GM23248 (cell line): ENCODE measurements around the gene TERC. TPM values are rescaled to one million over a fixed set of nuclear protein-coding genes. Genes with fewer than 3 reads are reported as not detected.

Source experiments
- DNase-seq: peaks from one replicate; pipeline ENCODE4 v3.0.0-alpha.2; 2015
- H2AFZ ChIP-seq: fragments of 200-600 bp; sonication (generic); 2 replicates; pipeline ENCODE4 v1.6.1; 2016; ENCODE audit warnings: antibody characterized with exemption
- H3F3A ChIP-seq: fragments of 200-600 bp; sonication (generic); 2 replicates; pipeline ENCODE4 v1.6.1; 2016; ENCODE audit warnings: mild to moderate bottlenecking, antibody characterized with exemption, mixed run types; ENCODE audit not compliant: insufficient read depth
- H3K27ac ChIP-seq: fragments of 200-600 bp; sonication (generic); 2 replicates; pipeline ENCODE4 v1.5.1; 2016; ENCODE audit warnings: mild to moderate bottlenecking
- H3K27me3 ChIP-seq: fragments of 200-600 bp; sonication (generic); replicated peaks from 2 replicates; pipeline ENCODE4 v1.6.1; 2016; ENCODE audit warnings: mild to moderate bottlenecking; ENCODE audit not compliant: insufficient read depth
- H3K36me3 ChIP-seq: fragments of 200-600 bp; sonication (generic); 2 replicates; pipeline ENCODE4 v1.6.1; 2016; ENCODE audit warnings: low read depth, mild to moderate bottlenecking
- H3K4me1 ChIP-seq: fragments of 200-600 bp; sonication (generic); 2 replicates; pipeline ENCODE4 v1.6.1; 2016; ENCODE audit warnings: mild to moderate bottlenecking; ENCODE audit not compliant: insufficient read depth
- H3K4me2 ChIP-seq: fragments of 200-600 bp; sonication (generic); one replicate; pipeline ENCODE4 v1.6.1; 2016; ENCODE audit warnings: mild to moderate bottlenecking; ENCODE audit not compliant: unreplicated experiment
- H3K4me3 ChIP-seq: fragments of 200-600 bp; sonication (generic); 2 replicates; pipeline ENCODE4 v1.5.1; 2016; ENCODE audit warnings: mild to moderate bottlenecking
- H3K79me2 ChIP-seq: fragments of 200-600 bp; sonication (generic); 2 replicates; pipeline ENCODE4 v1.6.1; 2016; ENCODE audit warnings: mild to moderate bottlenecking; ENCODE audit not compliant: insufficient read depth
- H3K9ac ChIP-seq: fragments of 200-600 bp; sonication (generic); 2 replicates; pipeline ENCODE4 v1.6.1; 2016; ENCODE audit warnings: mild to moderate bottlenecking
- H3K9me2 ChIP-seq: fragments of 200-600 bp; sonication (generic); 2 replicates; pipeline ENCODE4 v1.6.1; 2016; ENCODE audit warnings: mixed run types, mild to moderate bottlenecking, moderate library complexity; ENCODE audit not compliant: insufficient read depth
- H3K9me3 ChIP-seq: fragments of 200-600 bp; sonication (generic); one replicate; pipeline ENCODE4 v1.6.1; 2017; ENCODE audit warnings: low read depth
- H4K20me1 ChIP-seq: fragments of 200-600 bp; sonication (generic); 2 replicates; pipeline ENCODE4 v1.6.0; 2016; ENCODE audit not compliant: insufficient read depth
- EZH2 ChIP-seq: fragments of 200-600 bp; sonication (generic); IDR thresholded peaks from 2 replicates; pipeline ENCODE4 v1.6.1; 2018; ENCODE audit warnings: antibody characterized with exemption, mild to moderate bottlenecking; ENCODE audit not compliant: insufficient read depth, poor library complexity, severe bottlenecking
- EZH2phosphoT487 ChIP-seq: fragments of 200-600 bp; sonication (generic); IDR thresholded peaks from 2 replicates; pipeline ENCODE4 v1.6.1; 2018; ENCODE audit warnings: antibody characterized with exemption, moderate library complexity, mild to moderate bottlenecking, low read depth; ENCODE audit not compliant: insufficient read depth
- WGBS, 2 experiments: methylation state at CpG; one replicate each; pipeline ENCODE4 v1.1.6; 2015 to 2017; ENCODE audit warnings: low lambda C conversion rate in 2 of 2, low coverage in 1 of 2; ENCODE audit errors: missing lambda C conversion rate in 2 of 2; 5-methylcytosine and 5-hydroxymethylcytosine counted together
- in situ Hi-C: fragments of 300-500 bp; cut with MboI; formaldehyde crosslinking; loops from 2 replicates; pipeline ENCODE4 v1.15.0; 2020
- polyA plus RNA-seq: library from polyadenylated mRNA; unstranded; fragments of >200 nt; fragmentation: Nextera tagmentation; extraction: Ambion mirVana; gene quantifications from 2 replicates; pipeline ENCODE4 v1.2.1, GENCODE V29; 2016
- total RNA-seq: library from RNA; depleted of rRNA; stranded (reverse); fragments of >200 nt; shearing (Covaris generic); gene quantifications from 2 replicates; pipeline ENCODE4 v1.2.3, GENCODE V29; 2014

The TERC gene
- total and polyA plus RNA-seq, 2 experiments from 2014 or later: 59.2 TPM; not detected in 1

GRCh38 chr3:169769287-169770181 lies 4.7 kb upstream of the TERC start, which contains the start of gene ACTRT3:
ACTRT3 (minus strand) TSS chr3:169769561; CDS start chr3:169769520, 41 bp downstream.
- peak within 1 kb of the TSS; percentile 95 for H3K4me3 ChIP-seq
- H3K79me2 ChIP-seq: peaks cover 12% of the 10 kb centered on the region
- peak within 1 kb of the TSS; percentile 95 for H3K4me2 ChIP-seq
- no peaks in the 10 kb centered on the region for H4K20me1 ChIP-seq
- H3K4me1 ChIP-seq: peaks cover 6% of the 10 kb centered on the region
- H3K27ac ChIP-seq: peak within 1 kb of the TSS; percentile 59
- peak within 1 kb of the TSS; percentile 99 for H2AFZ ChIP-seq
- peaks cover 4% of the 10 kb centered on the region; the same call in 1 of the 2 replicates for H3K36me3 ChIP-seq
- H3K27me3 ChIP-seq: no peaks in the 10 kb centered on the region
- peak within 1 kb of the TSS; percentile 89 for H3K9ac ChIP-seq
- no peaks in the 10 kb centered on the region for H3K9me2 ChIP-seq
- no peak for TF ChIP-seq EZH2
- no peak for TF ChIP-seq EZH2phosphoT487
- in situ Hi-C loops: no loop called here
- peak; percentile 85 for DNase-seq
- peaks cover 35% of the 10 kb centered on the region for H3F3A ChIP-seq
- H3K9me3 ChIP-seq: no peaks in the 10 kb centered on the region
- WGBS, 2 experiments: 5 to 6% methylated on average over 51 of the region's 51 CpGs

DNA sequence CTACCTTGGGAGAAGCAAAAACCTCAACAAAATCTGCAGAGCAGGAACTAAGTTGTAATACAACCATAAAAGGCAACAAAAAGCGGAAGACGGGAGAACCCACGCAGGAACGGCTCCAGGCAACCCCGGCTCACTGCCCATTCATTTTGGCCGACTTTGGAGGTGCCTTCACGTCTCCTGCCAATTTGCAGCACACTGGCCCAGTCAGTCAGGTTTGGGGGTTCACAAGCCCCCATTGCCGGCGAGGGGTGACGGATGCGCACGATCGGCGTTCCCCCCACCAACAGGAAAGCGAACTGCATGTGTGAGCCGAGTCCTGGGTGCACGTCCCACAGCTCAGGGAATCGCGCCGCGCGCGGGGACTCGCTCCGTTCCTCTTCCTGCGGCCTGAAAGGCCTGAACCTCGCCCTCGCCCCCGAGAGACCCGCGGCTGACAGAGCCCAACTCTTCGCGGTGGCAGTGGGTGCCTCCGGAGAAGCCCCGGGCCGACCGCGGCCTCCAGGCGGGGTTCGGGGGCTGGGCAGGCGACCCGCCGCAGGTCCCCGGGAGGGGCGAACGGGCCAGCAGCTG lies 463 bp downstream of the TERC start:
- Histone ChIP-seq H3K27me3 (no peaks in the 10 kb centered on the region), H3K79me2 (no peaks in the 10 kb centered on the region), H2AFZ (peak overlapping the region; percentile 92), H3K9me2 (no peaks in the 10 kb centered on the region), H3K9ac (peak overlapping the region; percentile 88), H3K4me1 (peaks cover 7% of the 10 kb centered on the region), H3K27ac (peak overlapping the region; percentile 74), H4K20me1 (no peaks in the 10 kb centered on the region), H3F3A (peaks cover 33% of the 10 kb centered on the region), H3K4me3 (peak overlapping the region; percentile 82), H3K9me3 (no peaks in the 10 kb centered on the region), H3K36me3 (no peaks in the 10 kb centered on the region), H3K4me2 (peak overlapping the region; percentile 78)
- 1 to 2% methylated on average over 28 to 32 of the region's 46 CpGs for WGBS, 2 experiments
- peak; percentile 76 for DNase-seq
- in situ Hi-C loops: no loop called here
- TF ChIP-seq EZH2phosphoT487: no peak
- TF ChIP-seq EZH2: no peak

DNA sequence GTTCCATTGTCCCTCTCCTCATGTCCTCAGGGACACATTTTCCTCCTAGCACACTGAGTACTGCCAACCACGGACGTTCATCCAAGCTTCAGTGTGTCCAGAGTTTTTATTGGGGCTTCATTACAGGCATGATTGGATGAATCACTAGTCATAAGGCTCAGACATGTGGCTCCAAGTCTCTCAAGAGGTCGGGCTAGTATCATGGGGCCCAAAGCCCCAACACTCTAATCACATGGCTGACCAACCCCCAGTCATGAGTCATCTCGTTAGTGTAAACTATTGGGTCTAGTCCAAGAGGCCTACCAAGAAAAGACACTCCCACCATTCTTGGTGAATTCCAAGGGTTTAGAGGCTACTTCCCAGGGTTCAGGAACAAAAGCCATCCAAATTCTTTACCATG lies 4.4 kb downstream of the TERC start:
- H2AFZ ChIP-seq: no peak overlapping the region
- TF ChIP-seq EZH2phosphoT487 (no peak), EZH2 (no peak)
- no peaks in the 10 kb centered on the region for H3K36me3 ChIP-seq
- H3K4me3 ChIP-seq: no peak overlapping the region
- H4K20me1 ChIP-seq: no peaks in the 10 kb centered on the region
- H3K27me3 ChIP-seq: no peaks in the 10 kb centered on the region
- DNase-seq: peak; percentile 64
- in situ Hi-C loops: no loop called here
- WGBS, 2 experiments: 7 to 13% methylated on average over 4 of the region's 4 CpGs
- peaks cover 14% of the 10 kb centered on the region for H3K4me1 ChIP-seq
- H3K9ac ChIP-seq: no peak overlapping the region
- H3F3A ChIP-seq: peaks cover 26% of the 10 kb centered on the region
- no peaks in the 10 kb centered on the region for H3K9me2 ChIP-seq
- no peak overlapping the region for H3K4me2 ChIP-seq
- no peaks in the 10 kb centered on the region for H3K79me2 ChIP-seq
- H3K27ac ChIP-seq: no peak overlapping the region
- no peaks in the 10 kb centered on the region for H3K9me3 ChIP-seq

- Histone ChIP-seq H3K36me3 (no peaks in the 10 kb centered on the region), H3K4me2 (peak overlapping the region; percentile 24), H3K9me3 (no peaks in the 10 kb centered on the region), H3K79me2 (no peaks in the 10 kb centered on the region), H3K27me3 (no peaks in the 10 kb centered on the region), H3F3A (peaks cover 22% of the 10 kb centered on the region), H3K4me3 (no peak overlapping the region; the same call in 1 of the 2 replicates), H3K27ac (peak overlapping the region; percentile 3; the same call in 1 of the 2 replicates), H3K9me2 (no peaks in the 10 kb centered on the region), H3K9ac (no peak overlapping the region), H2AFZ (peak overlapping the region; percentile 51), H4K20me1 (no peaks in the 10 kb centered on the region), H3K4me1 (peaks cover 14% of the 10 kb centered on the region)
- peak; percentile 76 for DNase-seq
- TF ChIP-seq EZH2 (no peak), EZH2phosphoT487 (no peak)
- in situ Hi-C loops: no loop called here
- WGBS, 2 experiments: 29 to 37% methylated on average over 2 of the region's 2 CpGs
Measured at GRCh38 chr3:169759256-169759655, 5.6 kb downstream of the TERC start.
